Measurements from ENCODE around the gene EFCAB7.

EFCAB7 gene

GRCh38 chr1:63621698-63622097 is 98.4 kb downstream of the EFCAB7 start:
- no peak for TF ChIP-seq EZH2 (IDR thresholded peaks at IDR 0.05; ENCODE audit: borderline replicate concordance, low read depth, low read length, severe bottlenecking)
- no peak for TF ChIP-seq CTCF (IDR thresholded peaks at IDR 0.05; ENCODE audit: borderline replicate concordance, extremely low read depth, low read length, poor library complexity, severe bottlenecking)
- Histone ChIP-seq H3K4me2 (ENCODE audit: insufficient read depth, low read length) (no peak overlapping the region), H3K36me3 (ENCODE audit: insufficient read depth, low read length) (no peaks in the 10 kb centered on the region), H3K27me3 (ENCODE audit: insufficient read depth, low read length, poor library complexity) (no peaks in the 10 kb centered on the region), H2AFZ (ENCODE audit: low read depth, low read length) (no peak overlapping the region), H3K4me3 (ENCODE audit: low read depth in 1 of 2, low read length in 2 of 2) (no peak overlapping the region), H3K4me1 (ENCODE audit: insufficient read depth, low read length) (no peaks in the 10 kb centered on the region), H3K79me2 (ENCODE audit: insufficient read depth, low read length) (no peaks in the 10 kb centered on the region), H3K9ac (ENCODE audit: low read depth, low read length) (no peak overlapping the region), H4K20me1 (ENCODE audit: insufficient read depth, low read length) (peaks cover 5% of the 10 kb centered on the region; the same call in 1 of the 2 replicates), H3K9me3 (ENCODE audit: insufficient read depth, low read length, severe bottlenecking) (no peaks in the 10 kb centered on the region), H3K27ac (ENCODE audit: low read length) (no peak overlapping the region)
- ATAC-seq (ENCODE audit: insufficient read depth, low read depth) = no peak
- no peak for DNase-seq

Measured in DND-41 (cell line).